ENCODE results near the gene CAMK2B. TPM values are rescaled to one million over a fixed set of nuclear protein-coding genes. Genes with fewer than 3 reads are reported as not detected.

Gene CAMK2B
- polyA plus RNA-seq (2013, experiment 1 of 2), result 0.06 TPM
- 0.08 TPM for polyA plus RNA-seq (2013, experiment 2 of 2)

DNA sequence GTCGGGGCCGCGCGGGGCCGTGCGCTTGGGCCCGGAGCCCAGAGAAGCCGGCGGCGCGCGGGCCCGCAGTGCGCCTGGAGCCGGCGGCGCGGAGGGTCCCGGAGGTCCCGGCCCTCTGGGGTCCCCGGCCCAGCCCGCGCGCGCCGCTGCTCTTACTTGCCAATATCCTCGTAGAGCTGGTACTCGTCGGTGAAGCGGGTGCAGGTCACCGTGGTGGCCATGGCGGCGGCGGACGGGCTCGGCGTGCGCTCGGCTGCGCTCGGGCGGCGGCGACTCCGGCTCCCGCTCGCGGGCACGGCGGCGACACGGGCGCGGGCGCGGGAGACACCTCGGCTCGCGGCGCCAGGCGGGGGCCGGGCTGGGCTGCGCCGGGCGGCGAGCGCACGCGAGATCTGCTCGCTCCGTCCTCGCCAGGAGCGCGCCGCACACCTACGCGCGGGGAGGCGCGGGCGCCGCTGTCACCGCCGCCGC is at the start of gene CAMK2B:
Gene CAMK2B, minus strand, starts transcription at position 394 of the 471 bp plus-strand sequence. Its CDS starts 173 bp downstream, at position 221.
- Histone ChIP-seq H4K5ac (ENCODE audit: low read length) (no peak within 1 kb of the TSS), H3K4ac (ENCODE audit: low read depth, low read length) (no peak within 1 kb of the TSS), H3K9ac (ENCODE audit: low read length) (no peak within 1 kb of the TSS), H3K4me3 (ENCODE audit: low read length) (no peak within 1 kb of the TSS), H3K27ac (ENCODE audit: low read depth, low read length) (no peak within 1 kb of the TSS), H3K36me3 (ENCODE audit: control insufficient read depth, insufficient read depth, low read length) (no peaks in the 10 kb centered on the region), H2BK120ac (ENCODE audit: low read depth, low read length) (no peak within 1 kb of the TSS), H2AK5ac (ENCODE audit: low read length) (no peak within 1 kb of the TSS), H3K79me1 (ENCODE audit: low read length) (no peaks in the 10 kb centered on the region), H3K79me2 (ENCODE audit: control insufficient read depth, insufficient read depth, low read length) (no peaks in the 10 kb centered on the region), H3K4me2 (ENCODE audit: low read length) (peak within 1 kb of the TSS; percentile 13), H2BK15ac (replicated peaks; ENCODE audit: low read depth) (no peak within 1 kb of the TSS), H3K27me3 (ENCODE audit: insufficient read depth, low read length, poor library complexity) (peaks cover 25% of the 10 kb centered on the region), H4K8ac (ENCODE audit: low read depth, low read length) (no peak within 1 kb of the TSS), H3K18ac (ENCODE audit: low read length) (no peak within 1 kb of the TSS), H3K23ac (ENCODE audit: low read length) (no peak within 1 kb of the TSS), H2BK5ac (ENCODE audit: low read length) (no peak within 1 kb of the TSS), H3K56ac (ENCODE audit: low read length) (no peak within 1 kb of the TSS), H3K4me1 (ENCODE audit: control insufficient read depth, low read depth, low read length) (no peaks in the 10 kb centered on the region)
- no CpG with 5 or more reads among the region's 85 CpGs for WGBS (ENCODE audit: extremely low coverage, insufficient coverage, low lambda C conversion rate)
- no peak for DNase-seq

DNA sequence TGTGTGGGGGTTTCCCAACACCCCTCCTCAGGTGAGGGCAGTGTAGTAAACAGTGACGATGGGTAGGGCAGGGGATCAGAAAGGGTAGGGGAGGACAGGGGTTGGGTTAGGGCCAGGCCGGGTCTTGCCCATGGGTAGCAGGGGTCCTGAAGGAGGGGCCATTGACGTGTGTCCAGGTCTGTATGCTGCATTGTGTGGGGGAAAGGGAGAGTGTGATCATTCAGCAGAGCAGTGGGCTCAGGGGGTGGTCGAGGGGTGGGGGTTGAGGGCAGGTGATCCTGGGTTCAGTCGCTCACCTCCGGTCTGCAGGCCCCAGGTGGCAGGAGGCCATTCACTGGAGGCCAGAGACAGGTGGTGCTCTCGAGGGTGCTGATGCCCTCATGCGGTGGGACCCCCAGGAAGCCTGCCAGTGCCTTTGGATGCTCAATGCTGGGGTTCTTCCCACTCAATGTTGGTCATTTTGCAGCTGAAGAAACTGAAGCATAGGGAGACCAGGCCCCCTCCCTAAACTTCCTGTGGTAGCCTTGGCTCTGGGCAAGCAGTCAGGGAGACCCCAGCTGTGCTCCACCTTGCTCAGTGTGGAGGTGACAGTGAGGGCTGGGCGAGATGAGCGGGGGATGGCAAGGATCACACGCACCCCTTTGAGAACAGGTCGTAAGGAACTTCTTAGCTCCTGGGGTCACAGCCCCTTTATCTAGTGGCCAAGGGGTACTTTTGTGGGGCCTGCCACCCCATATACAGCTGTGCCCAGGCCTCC is 48.8 kb upstream of the CAMK2B start:
- H3K9ac ChIP-seq (ENCODE audit: low read length), result no peak overlapping the region
- no peaks in the 10 kb centered on the region for H3K36me3 ChIP-seq (ENCODE audit: control insufficient read depth, insufficient read depth, low read length)
- H2BK5ac ChIP-seq (ENCODE audit: low read length), result no peak overlapping the region
- no peak overlapping the region for H3K4me3 ChIP-seq (ENCODE audit: low read length)
- no peaks in the 10 kb centered on the region for H3K79me1 ChIP-seq (ENCODE audit: low read length)
- H3K4me1 ChIP-seq (ENCODE audit: control insufficient read depth, low read depth, low read length), result no peaks in the 10 kb centered on the region
- no peak overlapping the region for H4K5ac ChIP-seq (ENCODE audit: low read length)
- no peak overlapping the region for H3K4ac ChIP-seq (ENCODE audit: low read depth, low read length)
- H3K27me3 ChIP-seq (ENCODE audit: insufficient read depth, low read length, poor library complexity), result no peaks in the 10 kb centered on the region
- no peaks in the 10 kb centered on the region for H3K79me2 ChIP-seq (ENCODE audit: control insufficient read depth, insufficient read depth, low read length)
- H4K8ac ChIP-seq (ENCODE audit: low read depth, low read length), result no peak overlapping the region
- no peak overlapping the region for H2BK15ac ChIP-seq (replicated peaks; ENCODE audit: low read depth)
- no CpG with 5 or more reads among the region's 12 CpGs for WGBS (ENCODE audit: extremely low coverage, insufficient coverage, low lambda C conversion rate)
- no peak overlapping the region for H2BK120ac ChIP-seq (ENCODE audit: low read depth, low read length)
- DNase-seq, result no peak
- no peak overlapping the region for H3K56ac ChIP-seq (ENCODE audit: low read length)
- H3K27ac ChIP-seq (ENCODE audit: low read depth, low read length), result no peak overlapping the region
- no peak overlapping the region for H3K23ac ChIP-seq (ENCODE audit: low read length)
- H3K18ac ChIP-seq (ENCODE audit: low read length), result no peak overlapping the region
- no peak overlapping the region for H2AK5ac ChIP-seq (ENCODE audit: low read length)
- no peak overlapping the region for H3K4me2 ChIP-seq (ENCODE audit: low read length)

DNA sequence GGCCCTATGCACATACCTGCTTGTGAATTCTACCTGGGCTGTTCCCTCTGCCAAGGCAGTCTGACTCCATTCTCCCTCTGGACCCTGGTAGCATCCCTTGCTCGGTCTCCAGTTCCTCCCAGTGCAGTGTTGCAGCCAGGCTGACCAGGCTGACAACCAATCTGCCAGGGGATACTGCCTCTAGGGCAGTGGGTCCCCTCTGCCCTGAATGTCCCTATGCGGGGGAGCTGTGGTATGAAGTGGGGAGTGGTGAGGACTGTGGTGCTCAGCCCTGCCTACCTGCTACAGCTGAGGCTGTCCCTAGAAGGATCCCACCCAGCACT is 48.0 kb upstream of the CAMK2B start:
- Histone ChIP-seq H4K5ac (ENCODE audit: low read length) (no peak overlapping the region), H4K8ac (ENCODE audit: low read depth, low read length) (no peak overlapping the region), H3K18ac (ENCODE audit: low read length) (no peak overlapping the region), H3K4ac (ENCODE audit: low read depth, low read length) (no peak overlapping the region), H3K79me2 (ENCODE audit: control insufficient read depth, insufficient read depth, low read length) (no peaks in the 10 kb centered on the region), H2BK5ac (ENCODE audit: low read length) (no peak overlapping the region), H3K36me3 (ENCODE audit: control insufficient read depth, insufficient read depth, low read length) (no peaks in the 10 kb centered on the region), H3K4me1 (ENCODE audit: control insufficient read depth, low read depth, low read length) (no peaks in the 10 kb centered on the region), H3K27me3 (ENCODE audit: insufficient read depth, low read length, poor library complexity) (no peaks in the 10 kb centered on the region), H3K4me2 (ENCODE audit: low read length) (no peak overlapping the region), H3K27ac (ENCODE audit: low read depth, low read length) (no peak overlapping the region), H3K56ac (ENCODE audit: low read length) (no peak overlapping the region), H2AK5ac (ENCODE audit: low read length) (no peak overlapping the region), H3K23ac (ENCODE audit: low read length) (no peak overlapping the region), H2BK15ac (replicated peaks; ENCODE audit: low read depth) (no peak overlapping the region), H3K4me3 (ENCODE audit: low read length) (no peak overlapping the region), H2BK120ac (ENCODE audit: low read depth, low read length) (no peak overlapping the region), H3K79me1 (ENCODE audit: low read length) (no peaks in the 10 kb centered on the region), H3K9ac (ENCODE audit: low read length) (no peak overlapping the region)
- no CpG with 5 or more reads among the region's 2 CpGs for WGBS (ENCODE audit: extremely low coverage, insufficient coverage, low lambda C conversion rate)
- DNase-seq, result no peak

DNA sequence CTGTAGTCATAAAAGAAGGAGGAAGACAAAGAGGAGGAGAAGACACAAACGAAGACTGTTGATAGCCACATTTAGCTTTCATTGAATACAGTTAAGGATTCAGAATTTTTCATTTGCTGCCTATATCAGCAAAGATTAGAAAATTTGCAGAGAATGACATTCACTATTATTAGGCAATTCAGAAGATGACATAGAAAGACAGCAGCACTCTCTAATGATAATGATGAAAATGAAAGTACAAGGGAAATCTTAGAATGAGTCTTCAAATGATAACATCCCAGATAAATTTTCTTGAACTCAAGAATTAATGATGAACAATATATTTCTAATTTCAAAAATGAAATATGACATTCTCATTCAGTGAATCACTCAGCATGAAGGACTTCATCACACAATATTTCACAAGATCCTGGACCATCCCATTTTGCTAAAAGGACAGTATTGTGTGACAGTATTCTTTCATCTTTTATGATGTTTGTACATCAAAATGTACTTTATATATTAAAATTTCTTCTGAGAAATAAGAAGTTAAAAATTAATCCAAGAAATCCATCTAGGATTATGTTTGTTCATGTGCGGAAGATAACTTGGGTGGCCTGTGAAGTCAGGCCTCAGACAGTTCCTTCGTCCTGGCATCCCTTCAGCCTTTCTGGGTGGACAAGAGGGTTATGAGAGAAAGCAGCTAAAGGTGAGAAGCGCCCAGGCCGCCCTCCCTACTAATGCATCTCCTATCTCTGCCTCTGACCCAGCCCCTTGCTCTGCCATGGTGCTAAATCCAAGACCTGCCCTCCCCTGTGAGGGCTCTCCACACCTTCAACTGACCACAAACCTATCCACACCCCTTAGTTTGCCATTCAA is 47.4 kb upstream of the CAMK2B start:
- H3K79me1 ChIP-seq (ENCODE audit: low read length), result no peaks in the 10 kb centered on the region
- no peak overlapping the region for H3K23ac ChIP-seq (ENCODE audit: low read length)
- WGBS (ENCODE audit: extremely low coverage, insufficient coverage, low lambda C conversion rate), result no CpG with 5 or more reads among the region's 5 CpGs
- no peak overlapping the region for H4K5ac ChIP-seq (ENCODE audit: low read length)
- H3K4me3 ChIP-seq (ENCODE audit: low read length), result no peak overlapping the region
- H4K8ac ChIP-seq (ENCODE audit: low read depth, low read length), result no peak overlapping the region
- no peak overlapping the region for H3K18ac ChIP-seq (ENCODE audit: low read length)
- no peak overlapping the region for H3K4me2 ChIP-seq (ENCODE audit: low read length)
- no peak overlapping the region for H3K56ac ChIP-seq (ENCODE audit: low read length)
- no peak overlapping the region for H2AK5ac ChIP-seq (ENCODE audit: low read length)
- H3K9ac ChIP-seq (ENCODE audit: low read length), result no peak overlapping the region
- H2BK120ac ChIP-seq (ENCODE audit: low read depth, low read length), result no peak overlapping the region
- H2BK5ac ChIP-seq (ENCODE audit: low read length), result no peak overlapping the region
- no peak for DNase-seq
- H3K27me3 ChIP-seq (ENCODE audit: insufficient read depth, low read length, poor library complexity), result no peaks in the 10 kb centered on the region
- no peak overlapping the region for H3K27ac ChIP-seq (ENCODE audit: low read depth, low read length)
- no peak overlapping the region for H3K4ac ChIP-seq (ENCODE audit: low read depth, low read length)
- H2BK15ac ChIP-seq (replicated peaks; ENCODE audit: low read depth), result no peak overlapping the region
- no peaks in the 10 kb centered on the region for H3K79me2 ChIP-seq (ENCODE audit: control insufficient read depth, insufficient read depth, low read length)
- H3K4me1 ChIP-seq (ENCODE audit: control insufficient read depth, low read depth, low read length), result no peaks in the 10 kb centered on the region
- H3K36me3 ChIP-seq (ENCODE audit: control insufficient read depth, insufficient read depth, low read length), result no peaks in the 10 kb centered on the region

DNA sequence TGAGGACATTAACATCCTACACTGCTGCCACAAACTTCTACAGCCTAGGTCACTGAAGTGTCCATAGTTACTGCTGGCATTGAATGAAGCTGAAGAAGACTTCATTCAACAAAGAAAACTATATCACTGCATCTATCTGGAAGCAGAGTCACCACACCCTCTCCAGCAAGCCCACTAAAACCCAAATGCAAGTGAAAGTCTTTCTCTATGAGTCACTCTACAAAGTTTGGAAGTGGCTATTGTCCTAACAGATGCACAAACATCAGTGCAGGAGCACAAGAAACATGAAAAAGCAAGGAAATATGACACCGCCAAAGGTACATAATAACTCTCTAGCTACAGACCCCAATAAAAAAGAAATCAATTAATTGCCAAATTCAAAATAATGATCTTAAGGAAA is 43.5 kb upstream of the CAMK2B start:
- H3K4me3 ChIP-seq (ENCODE audit: low read length), result no peak overlapping the region
- no peaks in the 10 kb centered on the region for H3K79me2 ChIP-seq (ENCODE audit: control insufficient read depth, insufficient read depth, low read length)
- no peak overlapping the region for H3K27ac ChIP-seq (ENCODE audit: low read depth, low read length)
- no peak overlapping the region for H2BK120ac ChIP-seq (ENCODE audit: low read depth, low read length)
- H3K36me3 ChIP-seq (ENCODE audit: control insufficient read depth, insufficient read depth, low read length), result no peaks in the 10 kb centered on the region
- no peak overlapping the region for H4K5ac ChIP-seq (ENCODE audit: low read length)
- H3K4me2 ChIP-seq (ENCODE audit: low read length), result no peak overlapping the region
- no peak overlapping the region for H4K8ac ChIP-seq (ENCODE audit: low read depth, low read length)
- no peak for DNase-seq
- no CpG with 5 or more reads among the region's 1 CpG for WGBS (ENCODE audit: extremely low coverage, insufficient coverage, low lambda C conversion rate)
- no peak overlapping the region for H2AK5ac ChIP-seq (ENCODE audit: low read length)
- H3K9ac ChIP-seq (ENCODE audit: low read length), result no peak overlapping the region
- no peak overlapping the region for H2BK5ac ChIP-seq (ENCODE audit: low read length)
- H3K4me1 ChIP-seq (ENCODE audit: control insufficient read depth, low read depth, low read length), result no peaks in the 10 kb centered on the region
- H3K23ac ChIP-seq (ENCODE audit: low read length), result no peak overlapping the region
- no peak overlapping the region for H3K18ac ChIP-seq (ENCODE audit: low read length)
- H2BK15ac ChIP-seq (replicated peaks; ENCODE audit: low read depth), result no peak overlapping the region
- no peaks in the 10 kb centered on the region for H3K79me1 ChIP-seq (ENCODE audit: low read length)
- H3K27me3 ChIP-seq (ENCODE audit: insufficient read depth, low read length, poor library complexity), result no peaks in the 10 kb centered on the region
- H3K56ac ChIP-seq (ENCODE audit: low read length), result no peak overlapping the region
- no peak overlapping the region for H3K4ac ChIP-seq (ENCODE audit: low read depth, low read length)
